Adrenal gland (tissue), 5 donors: Measurements from ENCODE around the gene XPNPEP2.

ENCODE experiments used
- CTCF ChIP-seq, 6 experiments: fragments of 450-650 bp in 4 of 6; fragments of 200-600 bp in 2 of 6; sonication (generic) in 1 of 6; IDR thresholded peaks; 1 replicate in 5 of 6; 2 replicates in 1 of 6; pipeline versions ENCODE4 v1.5.1 to v1.8.0; 2016 to 2021; ENCODE audit warnings: antibody characterized with exemption in 6 of 6, mild to moderate bottlenecking in 2 of 6, moderate library complexity in 1 of 6
- POLR2A ChIP-seq, 2 donors: fragments of 450-650 bp; IDR thresholded peaks; one replicate each; pipeline ENCODE4 v1.6.1; 2017; ENCODE audit warnings: antibody characterized with exemption in 2 of 2, mild to moderate bottlenecking in 2 of 2, moderate library complexity in 1 of 2
- donor health status: DM: no; HTN: no; CAD: no.

DNA sequence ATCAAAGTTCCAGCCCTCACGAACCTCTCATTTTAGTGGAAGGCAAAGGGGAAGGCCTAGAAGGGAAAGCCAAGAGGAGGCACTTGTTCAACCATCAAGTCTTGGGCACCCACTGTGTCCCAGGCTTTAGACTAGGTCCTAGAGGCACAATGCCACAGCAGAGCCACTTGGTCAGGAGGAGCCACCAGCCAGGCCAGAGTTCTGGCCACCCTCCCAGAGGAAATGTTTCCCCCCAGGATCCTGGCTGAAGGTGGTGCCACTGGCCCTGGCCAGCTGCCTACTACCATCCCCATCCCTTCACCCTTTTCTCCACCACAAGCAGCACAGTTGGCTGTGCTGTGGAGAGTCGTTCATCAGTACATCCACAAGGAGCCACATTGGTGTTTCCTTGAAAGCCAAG, 34.3 kb upstream of the XPNPEP2 start:
- TF ChIP-seq POLR2A (IDR thresholded peaks at IDR 0.05) (no peak), CTCF (IDR thresholded peaks at IDR 0.05) (no peak)
